HFFc6 (cell line): Measurements from ENCODE around the gene RAD51AP2. TPM values are rescaled to one million over a fixed set of nuclear protein-coding genes. Genes with fewer than 3 reads are reported as not detected.

ENCODE experiments used
- DNase-seq: peaks from one replicate; pipeline ENCODE4 v3.0.0-alpha.2; 2018
- H3K27ac Mint-ChIP-seq: 2 replicates; pipeline ENCODE4 v1.8.0; 2020; ENCODE audit warnings: mild to moderate bottlenecking, mixed read lengths
- H3K27me3 Mint-ChIP-seq: 2 replicates; pipeline ENCODE4 v1.8.0; 2021; ENCODE audit warnings: mild to moderate bottlenecking, moderate library complexity, mixed read lengths; ENCODE audit not compliant: insufficient read depth
- H3K36me3 Mint-ChIP-seq: 2 replicates; pipeline ENCODE4 v1.8.0; 2021; ENCODE audit warnings: low read depth, mixed read lengths
- H3K4me1 Mint-ChIP-seq: 2 replicates; pipeline ENCODE4 v1.8.0; 2020; ENCODE audit warnings: low read depth, mixed read lengths
- H3K4me3 Mint-ChIP-seq: 2 replicates; pipeline ENCODE4 v1.8.0; 2020; ENCODE audit warnings: mild to moderate bottlenecking, moderate library complexity, mixed read lengths
- H3K9me3 Mint-ChIP-seq: 2 replicates; pipeline ENCODE4 v1.8.0; 2020; ENCODE audit warnings: mild to moderate bottlenecking, mixed read lengths
- total RNA-seq, 6 experiments: library from RNA; stranded (reverse); fragmentation: NEBNext Ultra II Directional; extraction: Animal tissue kit (Norgen Biotek cat#: 25700); gene quantifications; 2 replicates in 1 of 6; 3 replicates in 5 of 6; pipeline ENCODE4 v1.2.3, GENCODE V29; 2021
- TF ChIP-seq, protein P1 (sequence below): fragments of 200-600 bp; sonication (generic); IDR thresholded peaks from 2 replicates; pipeline ENCODE4 v1.5.0; 2021; ENCODE audit warnings: antibody characterized with exemption, mild to moderate bottlenecking

RAD51AP2 gene
- total RNA-seq, 6 experiments from 2014 or later: not detected

DNA sequence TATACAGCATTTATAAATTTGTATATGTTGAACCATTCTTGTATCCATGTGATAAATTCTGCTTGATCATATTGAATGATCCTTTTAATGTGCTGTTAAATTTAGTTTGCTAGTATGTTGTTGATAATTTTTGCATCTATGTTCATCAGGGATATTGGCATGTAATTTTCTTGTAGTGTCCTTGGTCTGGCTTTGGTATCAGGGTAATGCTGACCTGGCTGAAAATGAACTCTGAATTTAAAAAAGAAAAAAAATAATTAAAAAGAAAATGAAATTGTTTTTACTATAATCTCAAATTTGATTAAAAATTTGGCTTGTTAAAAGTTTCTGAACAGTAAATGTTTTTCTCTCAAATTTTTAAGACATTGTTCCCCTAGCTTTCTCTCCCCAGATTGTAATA lies 46.3 kb downstream of the RAD51AP2 start:
- Mint-ChIP-seq H3K36me3 (peaks cover 8% of the 10 kb centered on the region; the same call in 1 of the 2 replicates), H3K4me1 (no peaks in the 10 kb centered on the region), H3K9me3 (peaks cover 49% of the 10 kb centered on the region), H3K27ac (no peak overlapping the region), H3K4me3 (no peak overlapping the region), H3K27me3 (no peaks in the 10 kb centered on the region)
- TF ChIP-seq, protein P1, sequence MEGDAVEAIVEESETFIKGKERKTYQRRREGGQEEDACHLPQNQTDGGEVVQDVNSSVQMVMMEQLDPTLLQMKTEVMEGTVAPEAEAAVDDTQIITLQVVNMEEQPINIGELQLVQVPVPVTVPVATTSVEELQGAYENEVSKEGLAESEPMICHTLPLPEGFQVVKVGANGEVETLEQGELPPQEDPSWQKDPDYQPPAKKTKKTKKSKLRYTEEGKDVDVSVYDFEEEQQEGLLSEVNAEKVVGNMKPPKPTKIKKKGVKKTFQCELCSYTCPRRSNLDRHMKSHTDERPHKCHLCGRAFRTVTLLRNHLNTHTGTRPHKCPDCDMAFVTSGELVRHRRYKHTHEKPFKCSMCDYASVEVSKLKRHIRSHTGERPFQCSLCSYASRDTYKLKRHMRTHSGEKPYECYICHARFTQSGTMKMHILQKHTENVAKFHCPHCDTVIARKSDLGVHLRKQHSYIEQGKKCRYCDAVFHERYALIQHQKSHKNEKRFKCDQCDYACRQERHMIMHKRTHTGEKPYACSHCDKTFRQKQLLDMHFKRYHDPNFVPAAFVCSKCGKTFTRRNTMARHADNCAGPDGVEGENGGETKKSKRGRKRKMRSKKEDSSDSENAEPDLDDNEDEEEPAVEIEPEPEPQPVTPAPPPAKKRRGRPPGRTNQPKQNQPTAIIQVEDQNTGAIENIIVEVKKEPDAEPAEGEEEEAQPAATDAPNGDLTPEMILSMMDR: no peak
- no peak for DNase-seq

- Mint-ChIP-seq H3K4me3 (no peak overlapping the region), H3K9me3 (peaks cover 49% of the 10 kb centered on the region), H3K27me3 (no peaks in the 10 kb centered on the region), H3K36me3 (peaks cover 8% of the 10 kb centered on the region; the same call in 1 of the 2 replicates), H3K4me1 (no peaks in the 10 kb centered on the region), H3K27ac (no peak overlapping the region)
- TF ChIP-seq, protein P1: peak; percentile 48; the same call in 1 of the 2 replicates
- no peak for DNase-seq
Observed at GRCh38 chr2:17470855-17471641, 47.2 kb downstream of the RAD51AP2 start.

DNA sequence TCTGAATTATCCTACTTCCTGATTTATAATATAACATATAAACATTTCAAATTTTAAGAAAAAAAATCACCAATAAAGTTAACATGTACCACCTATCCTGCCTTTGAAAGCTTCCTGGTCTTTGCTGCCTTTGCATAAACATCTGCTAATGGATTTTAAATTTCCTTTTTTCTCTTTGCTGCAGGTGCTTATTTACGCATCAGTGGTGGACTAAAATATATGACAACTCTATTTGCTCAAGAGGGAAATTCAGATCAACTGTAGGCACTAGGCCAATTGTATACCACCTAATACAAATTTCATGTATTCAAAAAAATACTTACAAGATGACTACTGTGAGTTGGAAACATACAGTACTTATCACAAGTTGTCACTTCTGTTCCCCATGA lies 57.2 kb downstream of the RAD51AP2 start:
- H3K27me3 Mint-ChIP-seq: no peaks in the 10 kb centered on the region; the same call in 1 of the 2 replicates
- DNase-seq: no peak

More for the DNA sequence above, 57.2 kb downstream of the RAD51AP2 start:
- TF ChIP-seq, protein P1: no peak
- Mint-ChIP-seq H3K36me3 (no peaks in the 10 kb centered on the region), H3K9me3 (peaks cover 46% of the 10 kb centered on the region), H3K27ac (no peak overlapping the region), H3K4me3 (no peak overlapping the region), H3K4me1 (no peaks in the 10 kb centered on the region)

Other genes starting within 250 kb of the RAD51AP2 start
- gene VSNL1, start 22.3 kb upstream of the RAD51AP2 start, total RNA-seq: not detected
- gene SMC6, start 235.4 kb upstream of the RAD51AP2 start, total RNA-seq: 10 to 100 TPM; 13.4 to 17.6 (median 16.6) TPM
- gene GEN1, start 235.7 kb upstream of the RAD51AP2 start, total RNA-seq: 10 to 100 TPM in 5 of 6 experiments, 1 to 10 TPM in 1; 9.8 to 16.5 (median 13.1) TPM